Fibroblast of skin of right biceps (primary cell): ENCODE results near the gene RPP21.

ENCODE experiments used
- DNase-seq: peaks from one replicate; pipeline ENCODE4 v3.0.0-alpha.2; 2013

RPP21 gene

DNA sequence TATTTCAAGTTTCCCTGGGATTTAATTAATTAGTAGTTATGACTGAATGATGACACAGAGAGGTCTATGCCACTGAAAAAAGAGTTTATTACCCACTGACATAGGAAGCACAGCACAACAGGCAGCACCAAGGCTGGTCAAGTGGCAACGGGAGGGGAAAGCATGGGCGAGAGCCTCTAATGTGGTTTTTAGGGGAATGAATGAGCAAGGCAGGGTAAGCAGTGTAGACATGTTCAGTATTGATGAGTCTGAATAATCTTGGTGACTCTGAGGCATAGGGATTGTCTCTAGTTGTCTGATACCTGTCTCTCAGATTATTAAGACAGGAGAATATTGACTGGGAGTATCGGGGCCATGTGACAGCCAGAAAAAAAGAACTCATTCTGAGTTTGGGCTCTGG, 46.3 kb downstream of the RPP21 start:
- no peak for DNase-seq

DNA sequence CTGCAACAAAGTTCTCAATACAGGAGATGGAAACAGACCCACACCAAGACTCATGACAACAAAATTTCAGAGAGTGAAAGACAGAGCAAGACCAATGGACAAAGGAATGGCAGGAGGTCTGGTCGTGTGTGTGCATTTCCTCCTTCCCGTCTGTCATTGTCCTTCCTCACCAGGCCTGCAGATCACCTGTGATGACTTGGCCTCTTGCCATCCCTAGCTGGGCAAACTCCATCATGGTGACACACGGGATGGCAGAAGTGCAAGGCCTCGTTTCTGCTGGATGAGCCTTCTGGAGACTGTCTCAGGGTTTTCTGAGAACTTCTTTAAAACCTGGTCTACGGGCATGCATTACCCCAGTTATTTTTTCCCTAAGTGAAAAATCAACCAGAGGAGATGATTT, 49.2 kb downstream of the RPP21 start:
- DNase-seq, result no peak
